ENCODE results near the gene NEURL1B.
"Not testable (repeated sequence)": the region's sequence is repeated elsewhere in the genome, so short reads cannot be mapped to it uniquely, and the experiment has no call there.

The NEURL1B gene

GRCh38 chr5:172658961-172659501 lies 18.0 kb downstream of the NEURL1B start:
- no peak for DNase-seq

GRCh38 chr5:172659570-172659908 lies 18.5 kb downstream of the NEURL1B start:
- DNase-seq: no peak

- no peak for DNase-seq
Measured at GRCh38 chr5:172659909-172660628, 19.0 kb downstream of the NEURL1B start.

GRCh38 chr5:172660974-172661373 lies 19.9 kb downstream of the NEURL1B start:
- no peak for DNase-seq

GRCh38 chr5:172661526-172661925 lies 20.5 kb downstream of the NEURL1B start:
- no peak for DNase-seq

- no peak for DNase-seq
Measured at GRCh38 chr5:172662596-172662995, 21.5 kb downstream of the NEURL1B start.

- no peak for DNase-seq
Measured at GRCh38 chr5:172664018-172664417, 23.0 kb downstream of the NEURL1B start.

- DNase-seq: no peak
Measured at GRCh38 chr5:172664681-172665541, 23.8 kb downstream of the NEURL1B start.

GRCh38 chr5:172666251-172666650 lies 25.2 kb downstream of the NEURL1B start:
- DNase-seq: no peak

- no peak for DNase-seq
Measured at GRCh38 chr5:172667786-172668593, 26.9 kb downstream of the NEURL1B start.

GRCh38 chr5:172668594-172669071 lies 27.6 kb downstream of the NEURL1B start:
- DNase-seq: no peak

- no peak for DNase-seq
Measured at GRCh38 chr5:172669386-172670004, 28.4 kb downstream of the NEURL1B start.

GRCh38 chr5:172670005-172670402 lies 28.9 kb downstream of the NEURL1B start:
- DNase-seq: no peak

- no peak for DNase-seq
Measured at GRCh38 chr5:172670444-172670843, 29.4 kb downstream of the NEURL1B start.

GRCh38 chr5:172671091-172671490 lies 30.0 kb downstream of the NEURL1B start:
- DNase-seq: no peak

GRCh38 chr5:172672681-172673080 lies 31.6 kb downstream of the NEURL1B start:
- DNase-seq: no peak

- no peak for DNase-seq
Measured at GRCh38 chr5:172674155-172674554, 33.1 kb downstream of the NEURL1B start.

- DNase-seq: no peak
Measured at GRCh38 chr5:172676914-172677475, 35.9 kb downstream of the NEURL1B start.

- DNase-seq: not testable (repeated sequence)
Measured at GRCh38 chr5:172678362-172678874, 37.4 kb downstream of the NEURL1B start.

GRCh38 chr5:172678902-172679301 lies 37.8 kb downstream of the NEURL1B start:
- no peak for DNase-seq

GRCh38 chr5:172679628-172680212 lies 38.7 kb downstream of the NEURL1B start:
- DNase-seq: no peak

GRCh38 chr5:172680921-172681320 lies 39.9 kb downstream of the NEURL1B start:
- DNase-seq: no peak
